Stimulated activated CD8-positive, alpha-beta memory T cell treated with anti-CD3 and anti-CD28 coated beads, Interleukin-12 subunit alpha, Interleukin-12 subunit beta, amount 100 ng/mL, for 4 hours (primary cell): Measurements from ENCODE around the gene AUTS2.

Experiments used
- DNase-seq: peaks from one replicate; pipeline ENCODE4 v3.0.0-alpha.2; 2020; ENCODE audit warnings: low read depth

AUTS2 gene

DNA sequence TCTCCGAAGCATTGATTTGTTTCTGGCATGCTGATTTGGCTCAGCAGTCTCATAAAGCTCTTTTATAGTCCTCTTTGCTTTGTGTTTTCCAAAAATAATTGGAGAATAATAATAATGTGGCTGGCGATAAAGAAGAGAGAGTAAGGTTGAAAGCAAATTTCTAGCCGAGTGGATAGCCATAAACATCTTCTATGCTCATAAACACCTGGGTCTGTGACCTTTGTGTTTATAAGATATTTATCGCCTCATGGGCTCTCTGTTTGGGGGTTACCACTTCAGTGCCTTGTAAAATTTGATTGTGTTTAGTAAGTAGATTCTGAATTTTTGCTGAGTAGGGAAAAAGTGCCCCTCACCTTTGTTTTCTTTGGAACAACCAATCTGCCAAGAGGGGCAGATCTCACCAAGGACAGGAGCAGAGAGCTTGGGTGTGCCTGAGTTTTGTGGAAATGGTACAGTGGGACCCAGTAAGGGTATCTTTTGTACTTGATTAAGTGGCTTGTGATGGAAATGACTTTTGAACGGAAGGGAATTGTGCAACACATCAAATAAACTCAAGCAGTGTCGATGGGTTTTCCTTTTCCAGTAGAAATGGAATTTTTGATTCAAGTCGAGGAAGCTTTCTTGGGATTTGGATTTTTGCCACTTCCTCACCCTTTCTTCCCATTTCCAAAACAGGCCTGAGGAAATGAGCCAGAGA, 220.5 kb downstream of the AUTS2 start:
- no peak for DNase-seq

- DNase-seq = no peak
These were observed 221.0 kb downstream of the AUTS2 start for GRCh38 chr7:69819333-69819705.

- no peak for DNase-seq
These were observed 222.4 kb downstream of the AUTS2 start for GRCh38 chr7:69820479-69821192.

- no peak for DNase-seq
These were observed 224.1 kb downstream of the AUTS2 start for GRCh38 chr7:69822386-69822785.

- DNase-seq = no peak
These were observed 225.0 kb downstream of the AUTS2 start for GRCh38 chr7:69823151-69823744.

DNA sequence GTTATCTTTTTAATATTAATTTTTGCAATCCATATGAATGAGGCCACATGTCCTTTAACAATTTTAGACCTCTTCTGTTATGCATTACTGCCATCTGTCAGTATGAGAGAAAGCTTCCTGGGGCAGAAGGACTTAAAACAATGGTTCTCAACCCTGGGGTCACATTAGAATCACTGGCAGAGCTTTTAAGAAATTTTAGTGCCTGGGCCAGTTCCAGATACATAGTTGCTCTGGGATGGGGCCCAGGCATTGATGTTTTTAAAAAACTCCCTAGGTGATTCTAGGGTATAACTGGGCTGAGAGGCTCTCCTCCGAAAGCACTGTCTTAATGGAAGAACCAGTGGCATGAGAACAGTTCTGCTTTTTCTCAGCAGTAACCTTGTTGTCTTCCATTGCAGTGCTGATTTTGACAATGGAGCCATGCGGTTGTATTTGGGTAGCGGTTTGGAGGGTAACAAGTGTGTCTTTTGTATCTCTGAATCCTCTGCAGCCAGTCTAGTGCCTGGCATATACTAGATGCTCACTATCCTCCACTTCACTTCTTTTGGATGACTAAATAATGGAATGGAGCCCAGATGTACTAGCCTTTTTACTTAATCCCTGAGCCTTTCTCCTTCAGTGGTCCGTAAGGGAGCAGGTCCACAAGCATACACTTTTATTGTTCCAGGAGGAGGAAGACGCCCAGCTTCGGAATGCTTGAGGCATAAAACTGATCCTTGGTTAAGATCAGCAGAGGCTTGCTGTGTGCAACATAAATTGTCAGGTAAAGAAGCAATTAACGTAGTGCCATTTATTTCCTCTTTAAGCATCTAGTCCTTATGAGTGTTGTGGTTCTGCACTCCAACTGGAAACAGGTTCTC, 227.1 kb downstream of the AUTS2 start:
- no peak for DNase-seq

DNA sequence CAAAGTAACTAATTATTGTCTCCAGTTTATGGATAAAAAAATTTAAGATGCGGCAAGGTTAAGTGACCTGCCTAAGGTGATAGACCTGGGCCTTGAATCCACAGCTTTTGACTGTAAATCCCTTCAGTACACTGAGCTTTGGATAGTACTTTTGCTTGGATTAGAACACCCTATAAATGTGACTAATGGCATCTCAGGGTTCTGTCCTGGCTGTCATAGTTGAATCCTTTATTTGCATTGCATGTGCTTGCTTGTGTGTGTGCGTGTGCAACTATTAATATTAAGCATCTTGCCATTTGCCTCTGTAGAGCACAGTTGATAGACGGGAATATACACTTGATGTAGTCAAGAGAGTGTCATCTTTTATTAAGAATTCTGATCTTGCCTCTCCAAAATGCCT, 228.0 kb downstream of the AUTS2 start:
- DNase-seq = no peak

DNA sequence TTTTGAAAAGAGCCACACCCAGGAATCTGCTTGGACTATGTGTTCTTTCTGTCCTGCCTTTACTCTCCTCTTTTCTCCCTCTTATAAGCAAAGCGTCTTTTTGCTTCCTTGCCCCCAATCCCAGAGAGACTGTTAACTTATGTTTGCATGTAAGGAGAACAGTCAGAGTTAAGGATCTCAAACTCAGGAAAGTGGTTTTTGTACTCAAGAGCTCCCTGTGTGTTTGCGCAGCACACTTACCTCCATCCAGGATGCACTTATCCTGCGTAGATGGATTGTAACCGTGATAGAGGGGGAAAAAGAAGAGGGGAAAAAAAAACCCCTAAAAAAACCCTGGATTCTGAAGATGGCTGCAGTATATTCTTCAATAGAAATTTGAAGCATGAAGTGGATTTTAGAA, 228.9 kb downstream of the AUTS2 start:
- no peak for DNase-seq

GRCh38 chr7:69827558-69827957, 229.3 kb downstream of the AUTS2 start:
- no peak for DNase-seq

GRCh38 chr7:69832356-69832755, 234.1 kb downstream of the AUTS2 start:
- no peak for DNase-seq

- DNase-seq = no peak
These were observed 235.7 kb downstream of the AUTS2 start for GRCh38 chr7:69833964-69834363.

DNA sequence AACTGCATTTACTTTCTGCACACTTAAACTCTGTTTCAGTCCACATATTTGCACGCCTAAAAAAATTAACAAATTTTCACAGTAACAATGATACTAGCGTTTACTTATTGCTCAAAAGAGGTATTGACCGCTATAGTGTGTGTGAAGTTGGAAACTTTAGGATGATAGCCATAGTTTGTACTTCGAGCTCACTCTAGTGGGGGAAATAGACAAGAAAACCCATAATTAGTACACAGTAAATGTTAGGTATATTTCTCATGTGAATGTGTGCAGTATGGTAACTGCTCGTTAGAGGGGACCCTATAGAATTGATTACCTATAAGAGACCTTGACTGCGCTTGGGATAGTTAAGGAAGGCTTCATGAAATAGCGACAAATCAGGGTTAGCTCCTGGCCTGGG, 238.4 kb downstream of the AUTS2 start:
- no peak for DNase-seq

DNA sequence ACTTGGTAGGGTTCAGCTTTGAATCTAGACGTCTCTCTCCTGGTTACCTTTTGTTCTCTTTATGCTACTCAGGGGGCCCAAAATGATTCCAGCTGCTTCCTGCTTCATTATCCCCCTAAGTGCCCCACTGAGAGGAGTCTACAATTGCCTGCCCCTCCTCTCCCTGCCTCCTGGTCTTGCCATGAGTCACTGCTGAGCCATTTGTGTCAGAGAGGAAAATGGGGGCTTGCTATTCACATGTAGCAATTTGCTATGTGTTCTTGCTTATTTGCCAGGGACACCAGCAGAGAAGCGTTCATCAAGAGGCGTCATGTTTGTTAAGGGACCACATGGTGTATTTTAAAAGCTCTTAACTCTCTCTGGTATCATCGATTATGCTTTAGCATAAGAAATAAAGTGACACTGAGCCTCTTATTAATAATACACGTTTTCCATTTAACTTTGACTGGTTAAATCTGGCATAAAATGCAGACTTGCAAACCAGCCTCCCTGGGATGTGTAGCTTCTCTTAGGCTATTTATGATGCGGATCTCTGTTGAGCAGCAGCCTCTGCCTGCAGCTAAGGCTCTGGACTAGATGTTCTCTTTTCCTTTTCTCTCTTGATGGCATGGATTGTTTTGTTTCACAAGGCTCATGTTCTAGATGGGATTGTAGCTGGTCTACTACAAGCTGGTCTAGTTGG, 239.3 kb downstream of the AUTS2 start:
- no peak for DNase-seq

GRCh38 chr7:69839782-69840181, 241.5 kb downstream of the AUTS2 start:
- no peak for DNase-seq

GRCh38 chr7:69840248-69840647, 242.0 kb downstream of the AUTS2 start:
- DNase-seq = no peak

DNA sequence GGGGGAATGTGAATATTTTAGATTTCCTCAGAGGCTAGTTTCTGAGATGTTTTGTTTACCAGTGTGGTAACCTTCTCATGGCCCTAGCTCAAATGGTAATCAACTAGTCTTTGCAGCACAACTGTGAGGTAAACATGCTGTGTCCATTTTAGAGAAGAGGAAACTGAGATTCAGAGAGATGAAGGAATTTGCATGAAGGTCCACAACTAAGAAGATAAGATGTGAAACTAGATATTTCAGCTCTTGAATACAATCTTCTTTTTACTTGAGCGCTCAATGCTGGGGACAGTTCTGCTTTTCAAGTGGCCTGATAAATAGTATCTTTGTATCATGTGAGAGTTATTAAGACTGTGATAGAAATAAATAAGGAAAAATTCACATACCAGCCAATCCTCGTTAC, 245.4 kb downstream of the AUTS2 start:
- no peak for DNase-seq

GRCh38 chr7:69844264-69844868, 246.1 kb downstream of the AUTS2 start:
- no peak for DNase-seq

- DNase-seq = no peak
These were observed 247.6 kb downstream of the AUTS2 start for GRCh38 chr7:69845721-69846495.

DNA sequence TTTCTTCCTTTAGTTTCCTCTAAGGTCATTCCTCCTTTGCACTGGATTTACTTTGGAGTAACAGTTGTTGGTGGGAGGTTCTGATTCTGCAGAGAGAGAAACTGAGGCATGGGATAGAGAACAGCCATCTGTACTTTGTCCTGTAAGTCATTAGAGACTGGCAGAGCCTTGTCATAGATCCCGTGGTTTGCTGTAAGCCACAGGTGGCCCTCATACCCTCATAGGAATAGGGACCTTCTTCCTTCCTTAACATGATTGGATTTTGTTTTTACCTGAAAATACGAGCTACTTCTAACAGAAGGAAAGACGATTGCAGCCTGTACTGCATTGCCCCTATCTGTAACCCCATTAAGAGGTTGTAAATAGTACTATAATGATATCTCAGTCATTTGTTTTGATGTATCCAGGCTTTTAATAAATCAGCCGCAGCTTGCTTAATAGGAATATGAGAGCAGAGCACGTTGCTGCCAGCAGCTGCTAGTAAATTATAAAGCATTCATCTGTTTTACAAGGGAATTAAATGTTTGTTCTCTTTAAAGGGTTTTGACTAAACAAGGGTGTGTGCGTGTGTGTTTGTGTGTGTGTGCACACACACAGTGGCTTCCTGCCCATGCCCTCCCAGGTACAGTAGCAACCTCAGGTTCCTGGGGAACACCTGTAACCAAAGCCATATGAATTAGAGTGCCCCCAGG, 249.8 kb downstream of the AUTS2 start:
- DNase-seq = no peak

DNA sequence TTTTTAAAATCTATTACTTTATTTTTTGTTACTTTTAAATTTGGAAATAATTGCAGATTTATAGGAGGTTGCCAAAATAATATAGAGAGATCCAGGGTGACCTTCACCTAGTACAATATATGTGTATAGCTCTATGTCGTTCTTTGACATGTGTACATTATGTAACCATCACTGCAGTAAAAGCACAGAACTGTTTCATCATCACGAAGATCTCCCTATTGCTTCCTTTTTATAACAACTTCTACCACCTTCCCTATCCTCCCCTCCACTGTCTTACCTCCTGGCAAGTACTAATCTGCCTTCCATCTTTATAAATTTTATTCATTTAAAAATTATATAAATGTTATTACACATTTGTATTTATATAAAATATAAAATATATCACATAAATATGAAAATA, 251.0 kb downstream of the AUTS2 start:
- DNase-seq = no peak
